ENCODE results near the gene XPNPEP1. TPM values are rescaled to one million over a fixed set of nuclear protein-coding genes. Genes with fewer than 3 reads are reported as not detected.
"Not testable (repeated sequence)": the region's sequence is repeated elsewhere in the genome, so short reads cannot be mapped to it uniquely, and the experiment has no call there.

XPNPEP1 gene
- polyA plus RNA-seq, 4 donors = 76.6 to 138 (median 112) TPM

DNA sequence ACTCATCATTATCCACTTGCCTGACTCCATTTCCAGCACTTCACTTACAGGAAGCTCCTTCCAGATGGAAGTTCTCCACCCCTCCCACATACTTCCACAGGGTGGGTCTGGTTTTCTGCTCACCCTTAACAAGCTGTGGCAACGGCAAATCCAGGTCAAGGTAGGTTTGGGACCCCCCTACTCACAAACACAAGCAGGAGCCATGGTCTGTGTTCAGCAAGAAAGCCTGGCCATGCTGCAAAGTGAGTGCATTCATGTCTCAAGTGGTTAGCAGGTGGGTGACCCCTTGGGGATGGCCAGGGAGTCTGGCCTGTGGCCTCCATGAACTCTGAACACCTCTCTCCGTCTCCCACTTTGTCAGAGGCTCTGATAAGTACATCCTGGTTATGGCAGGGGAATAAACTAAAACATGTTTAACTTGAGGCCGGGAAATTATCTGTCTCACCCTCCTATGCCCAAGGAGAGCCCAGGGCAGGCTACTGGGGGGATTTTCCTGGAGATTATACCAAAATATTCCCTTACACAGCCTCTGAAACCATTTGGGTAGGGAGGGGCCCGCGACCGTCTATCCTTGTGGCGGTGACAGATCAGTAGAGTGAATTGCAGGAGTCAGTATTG, 844 bp downstream of the XPNPEP1 start:
- DNase-seq (peak; percentile 47 to 71), FAIRE-seq (no peak)
- Histone ChIP-seq H3K27me3 (ENCODE audit: control insufficient read depth in 3 of 3, insufficient read depth in 3 of 3, low read length in 3 of 3) (no peaks in the 10 kb centered on the region), H3K4me3 (ENCODE audit: low read depth in 1 of 3, low read length in 3 of 3) (peak overlapping the region; percentile 79 to 90 (median 82)), H3K4me1 (ENCODE audit: control insufficient read depth in 3 of 3, insufficient read depth in 2 of 3, low read depth in 1 of 3, low read length in 2 of 3) (peaks cover 2 to 26% (median 12%) of the 10 kb centered on the region in 3 donors), H3K36me3 (ENCODE audit: control insufficient read depth in 3 of 3, insufficient read depth in 2 of 3, low read depth in 1 of 3, low read length in 3 of 3) (peaks cover 0 to 15% (median 0%) of the 10 kb centered on the region in 3 donors), H3K9me3 (ENCODE audit: control insufficient read depth in 2 of 2, insufficient read depth in 1 of 2, low read depth in 1 of 2, low read length in 1 of 2) (no peaks in the 10 kb centered on the region), H3K27ac (ENCODE audit: low read depth in 1 of 3, low read length in 2 of 3) (peak overlapping the region; percentile 94 to 97 (median 95))
- 2 to 13% (median 10%) methylated on average over 7 of the region's 7 CpGs for WGBS, 3 donors

- H3K27ac ChIP-seq (ENCODE audit: low read depth in 1 of 3, low read length in 2 of 3) = no peak overlapping the region
- WGBS, 3 donors = 75 to 84% (median 80%) methylated on average over 3 of the region's 3 CpGs
- FAIRE-seq = no peak
These were observed 3.3 kb downstream of the XPNPEP1 start for GRCh38 chr10:109920016-109920415.

GRCh38 chr10:109919220-109919619, 4.1 kb downstream of the XPNPEP1 start:
- FAIRE-seq (no peak), DNase-seq (no peak)
- peaks cover 5 to 46% (median 28%) of the 10 kb centered on the region in 3 donors for H3K4me1 ChIP-seq (ENCODE audit: control insufficient read depth in 3 of 3, insufficient read depth in 2 of 3, low read depth in 1 of 3, low read length in 2 of 3)
- H3K36me3 ChIP-seq (ENCODE audit: control insufficient read depth in 3 of 3, insufficient read depth in 2 of 3, low read depth in 1 of 3, low read length in 3 of 3) = peaks cover 0 to 15% (median 0%) of the 10 kb centered on the region in 3 donors
- no peak overlapping the region for H3K4me3 ChIP-seq (ENCODE audit: low read depth in 1 of 3, low read length in 3 of 3)
- H3K27me3 ChIP-seq (ENCODE audit: control insufficient read depth in 3 of 3, insufficient read depth in 3 of 3, low read length in 3 of 3) = no peaks in the 10 kb centered on the region
- no peak overlapping the region for H3K27ac ChIP-seq (ENCODE audit: low read depth in 1 of 3, low read length in 2 of 3)
- no peaks in the 10 kb centered on the region for H3K9me3 ChIP-seq (ENCODE audit: control insufficient read depth in 2 of 2, insufficient read depth in 1 of 2, low read depth in 1 of 2, low read length in 1 of 2)
- 83 to 89% (median 85%) methylated on average over 2 of the region's 2 CpGs for WGBS, 3 donors

More at GRCh38 chr10:109920016-109920415, 3.3 kb downstream of the XPNPEP1 start:
- no peak overlapping the region for H3K4me3 ChIP-seq (ENCODE audit: low read depth in 1 of 3, low read length in 3 of 3)
- H3K27me3 ChIP-seq (ENCODE audit: control insufficient read depth in 3 of 3, insufficient read depth in 3 of 3, low read length in 3 of 3) = no peaks in the 10 kb centered on the region
- DNase-seq = peak in 1 of 2 donors; percentile 20
- peaks cover 0 to 15% (median 0%) of the 10 kb centered on the region in 3 donors for H3K36me3 ChIP-seq (ENCODE audit: control insufficient read depth in 3 of 3, insufficient read depth in 2 of 3, low read depth in 1 of 3, low read length in 3 of 3)
- H3K4me1 ChIP-seq (ENCODE audit: control insufficient read depth in 3 of 3, insufficient read depth in 2 of 3, low read depth in 1 of 3, low read length in 2 of 3) = peaks cover 5 to 46% (median 27%) of the 10 kb centered on the region in 3 donors
- H3K9me3 ChIP-seq (ENCODE audit: control insufficient read depth in 2 of 2, insufficient read depth in 1 of 2, low read depth in 1 of 2, low read length in 1 of 2) = no peaks in the 10 kb centered on the region

- 92 to 95% (median 94%) methylated on average over 6 of the region's 6 CpGs for WGBS, 3 donors
- not testable (repeated sequence) for H3K9me3 ChIP-seq (ENCODE audit: control insufficient read depth in 2 of 2, insufficient read depth in 1 of 2, low read depth in 1 of 2, low read length in 1 of 2); DNase-seq; FAIRE-seq; H3K27ac ChIP-seq (ENCODE audit: low read depth in 1 of 3, low read length in 2 of 3); H3K27me3 ChIP-seq (ENCODE audit: control insufficient read depth in 3 of 3, insufficient read depth in 3 of 3, low read length in 3 of 3); H3K4me3 ChIP-seq (ENCODE audit: low read depth in 1 of 3, low read length in 3 of 3)
- H3K4me1 ChIP-seq (ENCODE audit: control insufficient read depth in 3 of 3, insufficient read depth in 2 of 3, low read depth in 1 of 3, low read length in 2 of 3) = peaks cover 5 to 47% (median 28%) of the 10 kb centered on the region in 3 donors
- H3K36me3 ChIP-seq (ENCODE audit: control insufficient read depth in 3 of 3, insufficient read depth in 2 of 3, low read depth in 1 of 3, low read length in 3 of 3) = peaks cover 0 to 15% (median 0%) of the 10 kb centered on the region in 3 donors
These were observed 4.6 kb downstream of the XPNPEP1 start for GRCh38 chr10:109918707-109919106.

- H3K4me1 ChIP-seq (ENCODE audit: control insufficient read depth in 3 of 3, insufficient read depth in 2 of 3, low read depth in 1 of 3, low read length in 2 of 3) = peaks cover 7 to 50% (median 26%) of the 10 kb centered on the region in 3 donors
- peak overlapping the region; percentile 60 to 92 (median 82) for H3K27ac ChIP-seq (ENCODE audit: low read depth in 1 of 3, low read length in 2 of 3)
- DNase-seq (no peak), FAIRE-seq (no peak)
- no peak overlapping the region for H3K4me3 ChIP-seq (ENCODE audit: low read depth in 1 of 3, low read length in 3 of 3)
- no peaks in the 10 kb centered on the region for H3K9me3 ChIP-seq (ENCODE audit: control insufficient read depth in 2 of 2, insufficient read depth in 1 of 2, low read depth in 1 of 2, low read length in 1 of 2)
- peaks cover 0 to 15% (median 0%) of the 10 kb centered on the region in 3 donors for H3K36me3 ChIP-seq (ENCODE audit: control insufficient read depth in 3 of 3, insufficient read depth in 2 of 3, low read depth in 1 of 3, low read length in 3 of 3)
- 24 to 61% (median 49%) methylated on average over 2 of the region's 2 CpGs for WGBS, 3 donors
- H3K27me3 ChIP-seq (ENCODE audit: control insufficient read depth in 3 of 3, insufficient read depth in 3 of 3, low read length in 3 of 3) = no peaks in the 10 kb centered on the region
These were observed 7.7 kb downstream of the XPNPEP1 start for GRCh38 chr10:109915566-109915965.

GRCh38 chr10:109914966-109915365, 8.3 kb downstream of the XPNPEP1 start:
- H3K4me3 ChIP-seq (ENCODE audit: low read depth in 1 of 3, low read length in 3 of 3) = peak overlapping the region in 2 of 3 donors; percentile 14 to 22
- FAIRE-seq = peak; percentile 87

DNA sequence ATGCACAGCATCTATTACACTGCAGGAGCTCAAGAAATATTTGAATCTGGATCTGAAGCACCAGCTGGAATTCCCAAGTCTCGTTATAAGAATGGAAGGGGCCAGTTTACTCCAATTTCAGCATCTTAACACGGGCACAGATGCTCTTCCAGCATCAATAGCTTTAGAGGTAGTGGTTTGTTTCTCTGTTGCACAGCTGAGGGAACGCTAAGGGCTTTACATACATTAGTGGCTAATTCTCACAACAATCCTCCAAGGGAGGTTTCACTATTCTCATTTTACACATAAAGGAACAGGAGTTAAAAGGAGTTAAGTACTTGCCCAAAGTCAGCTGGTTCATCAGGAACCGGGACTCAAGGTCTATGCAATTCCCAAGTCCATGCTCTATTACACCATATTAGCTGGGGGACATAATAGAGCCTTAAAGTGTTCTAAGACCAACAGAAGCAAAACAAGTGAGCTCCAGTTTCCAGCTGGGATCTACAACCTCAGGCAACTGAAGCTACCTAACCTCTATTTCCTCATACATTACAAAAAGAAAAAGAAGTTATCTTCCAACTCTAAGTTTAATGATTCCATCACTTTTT, 9.9 kb downstream of the XPNPEP1 start:
- no peak for FAIRE-seq
- no peaks in the 10 kb centered on the region for H3K9me3 ChIP-seq (ENCODE audit: control insufficient read depth in 2 of 2, insufficient read depth in 1 of 2, low read depth in 1 of 2, low read length in 1 of 2)
- H3K4me1 ChIP-seq (ENCODE audit: control insufficient read depth in 3 of 3, insufficient read depth in 2 of 3, low read depth in 1 of 3, low read length in 2 of 3) = peaks cover 7 to 48% (median 26%) of the 10 kb centered on the region in 3 donors
- WGBS, 3 donors = 70 to 76% (median 76%) methylated on average over 4 of the region's 4 CpGs
- peak; percentile 48 to 63 for DNase-seq
- H3K27ac ChIP-seq (ENCODE audit: low read depth in 1 of 3, low read length in 2 of 3) = peak overlapping the region; percentile 19 to 92 (median 58)
- no peaks in the 10 kb centered on the region for H3K27me3 ChIP-seq (ENCODE audit: control insufficient read depth in 3 of 3, insufficient read depth in 3 of 3, low read length in 3 of 3)
- peak overlapping the region in 2 of 3 donors; percentile 12 to 29 for H3K4me3 ChIP-seq (ENCODE audit: low read depth in 1 of 3, low read length in 3 of 3)
- peaks cover 0 to 19% (median 0%) of the 10 kb centered on the region in 3 donors for H3K36me3 ChIP-seq (ENCODE audit: control insufficient read depth in 3 of 3, insufficient read depth in 2 of 3, low read depth in 1 of 3, low read length in 3 of 3)

More at GRCh38 chr10:109914966-109915365, 8.3 kb downstream of the XPNPEP1 start:
- DNase-seq = peak; percentile 95 to 99
- Histone ChIP-seq H3K9me3 (ENCODE audit: control insufficient read depth in 2 of 2, insufficient read depth in 1 of 2, low read depth in 1 of 2, low read length in 1 of 2) (no peaks in the 10 kb centered on the region), H3K27me3 (ENCODE audit: control insufficient read depth in 3 of 3, insufficient read depth in 3 of 3, low read length in 3 of 3) (no peaks in the 10 kb centered on the region), H3K4me1 (ENCODE audit: control insufficient read depth in 3 of 3, insufficient read depth in 2 of 3, low read depth in 1 of 3, low read length in 2 of 3) (peaks cover 7 to 50% (median 26%) of the 10 kb centered on the region in 3 donors), H3K27ac (ENCODE audit: low read depth in 1 of 3, low read length in 2 of 3) (peak overlapping the region; percentile 47 to 92 (median 86)), H3K36me3 (ENCODE audit: control insufficient read depth in 3 of 3, insufficient read depth in 2 of 3, low read depth in 1 of 3, low read length in 3 of 3) (peaks cover 0 to 15% (median 0%) of the 10 kb centered on the region in 3 donors)
- 2 to 28% (median 3%) methylated on average over 3 of the region's 3 CpGs for WGBS, 3 donors

- DNase-seq (peak; percentile 52 to 69), FAIRE-seq (no peak)
- no peaks in the 10 kb centered on the region for H3K9me3 ChIP-seq (ENCODE audit: control insufficient read depth in 2 of 2, insufficient read depth in 1 of 2, low read depth in 1 of 2, low read length in 1 of 2)
- 26 to 60% (median 35%) methylated on average over 2 of the region's 2 CpGs for WGBS, 3 donors
- peak overlapping the region; percentile 43 to 92 (median 58) for H3K27ac ChIP-seq (ENCODE audit: low read depth in 1 of 3, low read length in 2 of 3)
- no peaks in the 10 kb centered on the region for H3K27me3 ChIP-seq (ENCODE audit: control insufficient read depth in 3 of 3, insufficient read depth in 3 of 3, low read length in 3 of 3)
- peaks cover 8 to 51% (median 26%) of the 10 kb centered on the region in 3 donors for H3K4me1 ChIP-seq (ENCODE audit: control insufficient read depth in 3 of 3, insufficient read depth in 2 of 3, low read depth in 1 of 3, low read length in 2 of 3)
- peak overlapping the region in 2 of 3 donors; percentile 12 to 27 for H3K4me3 ChIP-seq (ENCODE audit: low read depth in 1 of 3, low read length in 3 of 3)
- peaks cover 0 to 18% (median 0%) of the 10 kb centered on the region in 3 donors for H3K36me3 ChIP-seq (ENCODE audit: control insufficient read depth in 3 of 3, insufficient read depth in 2 of 3, low read depth in 1 of 3, low read length in 3 of 3)
These were observed 10.7 kb downstream of the XPNPEP1 start for GRCh38 chr10:109912335-109913281.
